Stimulated activated CD8-positive, alpha-beta memory T cell treated with anti-CD3 and anti-CD28 coated beads, Interleukin-4, amount 100 ng/mL, for 24 hours (primary cell): ENCODE data around the gene MOBP.
"Not testable (repeated sequence)": the region's sequence is repeated elsewhere in the genome, so short reads cannot be mapped to it uniquely, and the experiment has no call there.

Source experiments
- DNase-seq: peaks from one replicate; pipeline ENCODE4 v3.0.0-alpha.2; 2020; ENCODE audit warnings: low read depth

MOBP gene

GRCh38 chr3:39453134-39453533, 14.3 kb upstream of the MOBP start:
- DNase-seq, result no peak

GRCh38 chr3:39453872-39454271, 13.6 kb upstream of the MOBP start:
- not testable (repeated sequence) for DNase-seq

- DNase-seq, result no peak
Measured at GRCh38 chr3:39454591-39455217, 12.8 kb upstream of the MOBP start.

GRCh38 chr3:39456159-39456558, 11.3 kb upstream of the MOBP start:
- DNase-seq, result no peak

DNA sequence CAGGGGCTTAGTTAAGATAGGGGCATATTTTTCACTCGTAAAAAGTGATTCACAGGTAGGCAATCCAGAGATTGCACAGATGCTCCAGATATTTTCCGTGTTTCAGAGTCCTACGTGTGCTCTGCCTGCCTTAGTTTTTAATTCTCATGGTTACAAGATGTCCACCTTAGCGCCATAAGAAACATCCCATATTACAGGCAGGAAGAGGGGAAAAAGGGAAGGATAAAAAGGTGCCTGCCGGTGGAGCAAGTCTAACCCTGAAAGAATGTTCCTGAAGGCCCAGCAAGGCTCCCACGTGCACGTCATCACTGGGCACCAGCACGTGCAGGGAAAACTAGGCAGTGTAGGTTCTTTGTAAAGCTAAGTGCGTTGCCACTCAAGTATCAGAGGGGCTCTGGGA, 10.1 kb upstream of the MOBP start:
- DNase-seq, result no peak

DNA sequence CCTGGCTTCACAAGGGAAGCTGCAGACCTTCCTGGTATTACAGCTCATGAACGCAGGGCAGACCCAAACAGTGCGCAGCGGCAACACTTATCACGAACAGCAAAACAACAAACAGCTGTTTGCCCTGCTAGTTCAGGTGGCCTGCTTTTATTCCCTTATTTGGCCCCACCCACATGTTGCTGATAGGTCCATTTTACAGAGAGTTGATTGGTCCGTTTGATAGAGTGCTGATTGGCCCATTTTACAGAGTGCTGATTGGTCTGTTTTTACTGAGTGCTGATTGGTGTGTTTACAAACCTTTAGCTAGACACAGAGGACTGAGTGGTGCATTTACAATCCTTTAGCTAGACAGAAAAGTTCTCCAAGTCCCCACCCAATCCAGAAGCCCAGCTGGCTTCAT, 8.9 kb upstream of the MOBP start:
- DNase-seq, result not testable (repeated sequence)

DNA sequence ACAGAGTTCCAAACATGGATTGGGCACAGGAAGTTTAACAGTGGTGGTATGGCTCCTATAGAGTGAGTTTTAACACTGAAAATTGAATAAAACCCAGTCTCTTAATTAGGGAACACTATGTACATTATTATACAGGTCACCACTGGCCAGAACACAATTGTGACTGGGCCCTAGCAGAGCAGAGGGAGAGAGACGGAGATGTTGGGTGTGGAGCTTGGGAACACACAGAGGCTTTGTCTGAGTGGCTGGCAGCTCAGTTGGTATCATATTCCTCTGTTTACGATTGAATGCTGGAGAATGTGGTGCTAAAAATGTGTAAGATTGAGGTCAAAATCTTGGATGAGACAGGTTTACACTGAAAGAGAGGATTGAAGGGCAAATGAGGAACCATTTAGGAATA, 6.8 kb upstream of the MOBP start:
- DNase-seq, result no peak

- DNase-seq, result no peak
Measured at GRCh38 chr3:39463269-39463668, 4.2 kb upstream of the MOBP start.

DNA sequence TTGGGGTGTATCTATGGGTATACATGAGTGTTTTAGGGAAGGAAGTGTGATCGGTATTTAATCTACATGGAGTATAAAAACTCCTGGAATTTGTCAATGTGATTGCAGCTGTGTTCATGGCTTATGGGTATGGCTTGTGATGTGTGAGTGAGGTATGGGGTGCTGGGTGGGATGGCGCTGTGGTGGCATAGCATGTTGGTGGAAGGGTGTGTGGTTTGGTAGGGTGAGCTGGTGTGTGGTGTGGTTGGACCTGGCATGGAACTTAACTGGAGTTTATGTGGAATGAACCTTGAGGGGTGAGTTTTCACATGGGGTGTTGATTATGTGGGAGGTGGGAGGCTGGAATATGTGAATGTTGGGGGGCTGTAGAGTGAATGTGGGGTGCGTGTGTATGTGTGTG, 492 bp upstream of the MOBP start:
- no peak for DNase-seq

DNA sequence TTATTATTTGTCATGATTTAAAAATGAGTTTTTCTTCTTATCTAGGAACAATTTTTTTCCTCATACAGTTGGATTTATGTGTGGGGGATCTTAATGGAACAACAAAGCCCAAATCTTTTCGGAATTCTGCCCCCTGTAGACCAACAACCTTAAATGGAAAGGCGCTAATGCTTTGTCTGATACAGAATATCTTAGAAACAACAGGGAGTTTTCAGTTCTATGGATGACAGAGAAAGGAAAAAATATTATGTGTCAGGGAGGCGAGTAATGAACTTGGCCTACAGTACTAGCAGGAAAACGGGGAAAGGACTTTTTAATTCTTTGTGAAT, 592 bp downstream of the MOBP start:
- no peak for DNase-seq

DNA sequence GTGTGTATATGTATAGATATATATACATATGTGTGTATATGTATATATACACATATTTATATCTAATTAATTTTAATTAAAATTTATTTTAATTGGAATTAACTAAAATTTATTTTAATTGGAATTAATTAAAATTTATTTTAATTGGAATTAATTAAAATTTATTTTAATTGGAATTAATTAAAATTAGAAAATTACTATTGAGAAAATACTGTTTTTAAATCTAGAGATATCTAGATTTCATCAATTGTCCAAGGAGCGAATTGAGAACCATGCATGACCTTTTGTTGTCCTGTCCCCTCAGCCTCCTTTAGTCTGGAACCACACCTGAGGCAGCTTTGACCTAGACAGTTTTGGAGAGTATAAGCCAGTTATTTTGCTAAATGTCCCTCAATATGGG, 1.8 kb downstream of the MOBP start:
- no peak for DNase-seq

DNA sequence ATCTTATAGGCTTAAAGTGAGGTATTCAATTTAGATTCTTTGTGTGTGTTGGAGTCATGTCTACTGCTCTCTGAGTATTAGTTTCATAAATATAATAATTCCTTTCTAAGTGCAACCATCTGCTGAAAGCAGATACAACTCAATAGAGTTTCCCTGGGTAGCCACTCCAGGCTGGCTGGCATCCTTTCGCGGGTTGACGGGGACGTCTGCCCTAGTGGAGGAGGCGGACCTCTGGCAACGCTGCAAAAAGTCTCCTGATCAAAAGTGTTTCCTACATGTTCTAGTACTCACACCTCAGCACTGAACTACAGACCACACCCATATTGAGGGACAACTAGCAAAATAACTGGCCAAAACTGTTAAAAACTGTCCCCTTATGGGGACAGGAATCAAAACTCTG, 2.5 kb downstream of the MOBP start:
- DNase-seq, result no peak

DNA sequence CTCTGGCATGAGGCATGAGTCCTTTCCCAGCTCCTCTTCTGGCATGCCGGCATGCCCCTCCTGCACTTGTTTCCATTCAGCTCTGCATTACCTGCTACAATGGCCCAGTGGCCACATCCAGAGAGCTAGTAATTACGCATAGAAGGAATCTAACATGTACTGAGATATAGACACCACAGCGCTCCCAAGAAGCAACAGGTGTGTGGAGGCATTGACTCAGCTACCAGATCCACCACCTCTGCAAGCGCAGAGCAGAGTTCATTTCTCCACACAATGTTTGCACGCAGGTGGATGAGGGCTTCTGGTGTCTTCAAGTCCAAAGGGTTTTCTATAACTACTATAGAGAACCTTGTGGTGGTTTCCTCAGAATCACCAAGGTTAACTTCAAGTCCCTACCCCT, 4.2 kb downstream of the MOBP start:
- no peak for DNase-seq

DNA sequence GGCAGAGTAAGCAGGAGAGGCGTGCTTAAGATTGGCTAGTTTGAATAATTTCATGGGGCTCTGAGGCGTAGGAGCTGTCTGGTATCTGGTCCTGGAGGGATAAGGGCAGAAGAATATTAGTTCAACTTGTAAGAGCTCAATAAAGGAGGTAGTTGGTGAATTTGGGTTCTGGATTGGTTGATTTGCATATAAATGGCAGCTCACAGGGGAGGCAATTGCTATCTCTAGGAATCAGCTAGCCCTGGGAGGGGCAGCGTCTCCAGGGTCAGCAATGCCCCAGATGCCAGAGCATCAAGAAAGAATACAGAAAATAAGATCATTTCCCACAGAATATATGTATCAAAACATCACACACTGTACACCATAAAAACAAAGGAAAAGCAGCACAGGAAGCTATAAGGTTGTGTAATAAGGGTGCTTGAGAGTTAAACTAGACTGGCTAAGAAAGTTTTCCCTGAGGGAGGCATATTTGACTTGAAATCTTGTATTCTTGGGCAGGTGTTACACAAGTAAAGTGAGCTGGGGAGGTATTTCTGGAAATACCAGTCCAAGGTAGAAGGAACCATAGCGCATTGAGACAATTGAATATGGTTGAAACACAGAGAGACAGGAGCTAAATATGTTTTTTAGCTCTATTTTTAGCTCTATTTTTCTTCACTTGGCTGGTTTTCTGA, 6.1 kb downstream of the MOBP start:
- DNase-seq, result no peak

DNA sequence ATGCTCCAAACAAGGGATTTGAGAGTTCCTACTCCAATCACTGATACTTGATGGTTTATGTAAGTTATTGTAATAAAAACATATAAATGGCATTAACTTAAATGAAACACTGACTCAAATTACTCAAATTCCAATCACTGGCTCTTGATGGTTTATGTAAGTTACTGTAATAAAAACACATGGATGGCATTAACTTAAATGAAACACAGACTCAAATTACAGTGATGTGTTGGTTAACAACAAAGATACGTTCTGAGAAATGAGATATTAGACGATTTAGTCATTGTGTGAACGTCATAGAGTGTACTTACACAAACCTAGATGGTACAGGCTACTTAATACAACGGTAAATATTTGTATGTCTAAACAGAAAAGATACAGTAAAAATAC, 6.6 kb downstream of the MOBP start:
- no peak for DNase-seq

DNA sequence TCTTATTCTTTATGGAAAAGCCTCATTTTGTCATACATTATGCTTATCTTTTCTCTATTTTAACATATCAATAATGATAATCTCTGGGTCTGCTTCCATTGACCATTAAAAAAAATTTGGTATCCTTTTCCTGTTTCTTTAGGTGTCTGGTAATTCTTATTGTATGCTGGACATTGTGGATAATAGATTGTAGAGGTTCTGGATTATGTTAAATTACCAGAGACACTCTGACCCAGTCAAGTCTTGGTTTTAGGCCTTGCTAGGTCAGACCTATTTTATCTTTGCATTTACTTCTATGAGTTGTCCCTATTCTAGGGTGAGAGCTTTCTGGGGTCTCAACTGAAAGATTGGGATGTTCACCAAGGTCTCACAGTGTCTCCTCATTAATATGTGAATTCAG, 9.3 kb downstream of the MOBP start:
- DNase-seq, result no peak

GRCh38 chr3:39478226-39478625, 10.7 kb downstream of the MOBP start:
- DNase-seq, result no peak

- DNase-seq, result no peak
Measured at GRCh38 chr3:39479701-39480414, 12.4 kb downstream of the MOBP start.

- DNase-seq, result no peak
Measured at GRCh38 chr3:39485547-39485946, 18.1 kb downstream of the MOBP start.

DNA sequence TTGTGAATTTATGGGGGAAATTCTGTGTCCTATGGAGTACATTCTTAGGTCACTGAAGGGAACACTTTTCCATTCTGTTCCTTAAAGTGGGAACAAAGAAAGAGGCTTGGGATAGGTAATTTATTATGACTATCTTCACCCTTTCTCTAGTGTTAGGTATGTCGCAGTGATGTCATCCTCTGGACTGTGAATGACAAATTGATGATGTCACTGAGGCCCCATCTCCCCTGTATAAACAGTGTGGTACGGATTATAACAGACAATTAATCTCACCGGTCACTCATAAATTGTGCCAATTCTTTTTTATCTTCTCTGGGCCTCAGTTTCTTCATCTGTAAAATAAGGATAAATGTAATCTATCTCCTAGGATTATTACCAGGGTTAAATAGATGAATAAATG, 23.5 kb downstream of the MOBP start:
- no peak for DNase-seq

- no peak for DNase-seq
Measured at GRCh38 chr3:39491733-39492350, 24.4 kb downstream of the MOBP start.

DNA sequence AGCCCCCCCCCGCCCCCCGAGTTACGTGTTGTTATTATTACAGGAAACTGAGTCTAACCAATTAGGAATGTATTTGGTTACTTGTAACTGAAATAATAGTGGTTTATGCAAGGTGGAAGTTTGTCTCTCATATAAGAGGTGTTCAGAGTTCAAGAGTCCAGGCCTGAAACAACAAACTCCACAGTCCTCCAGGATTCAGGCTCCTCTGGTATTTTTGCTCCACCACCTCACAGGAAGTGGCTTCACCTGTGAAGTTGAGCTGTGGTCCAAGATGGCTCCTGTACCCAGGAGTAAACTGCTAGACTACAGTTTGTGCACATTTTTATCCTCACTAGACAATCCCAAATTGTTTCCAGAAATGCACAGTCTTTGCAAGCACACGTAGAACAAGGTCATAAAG, 27.3 kb downstream of the MOBP start:
- no peak for DNase-seq

- no peak for DNase-seq
Measured at GRCh38 chr3:39497753-39498152, 30.3 kb downstream of the MOBP start.
